ENCODE data around the gene TRDMT1. TPM values are rescaled to one million over a fixed set of nuclear protein-coding genes. Genes with fewer than 3 reads are reported as not detected.

Gene TRDMT1
- total and polyA plus RNA-seq, 10 donors = 1.6 to 40.0 (median 12.0) TPM

DNA sequence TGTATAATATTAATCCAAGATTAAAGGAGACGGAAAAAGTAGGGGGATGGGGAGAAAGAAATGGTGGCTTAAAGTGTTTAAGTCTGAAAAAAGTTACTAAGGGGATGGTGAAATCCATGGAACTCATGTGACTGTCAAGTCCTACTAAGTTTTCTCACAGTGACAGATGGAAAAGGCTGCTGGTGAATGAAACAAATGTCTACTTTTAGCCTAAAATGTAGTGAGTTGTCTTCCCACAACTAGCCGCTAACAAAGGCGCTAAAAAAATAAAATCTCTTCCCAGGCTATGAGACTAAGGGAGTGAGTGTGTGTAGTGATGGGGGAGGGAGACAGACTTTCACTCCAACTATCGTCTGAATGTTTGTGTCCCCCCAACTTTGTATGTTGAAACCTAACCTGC lies 39.1 kb upstream of the TRDMT1 start:
- 90 to 93% (median 92%) methylated on average over 4 of the region's 4 CpGs for WGBS, 5 donors
- no peak overlapping the region for H3K4me3 ChIP-seq

DNA sequence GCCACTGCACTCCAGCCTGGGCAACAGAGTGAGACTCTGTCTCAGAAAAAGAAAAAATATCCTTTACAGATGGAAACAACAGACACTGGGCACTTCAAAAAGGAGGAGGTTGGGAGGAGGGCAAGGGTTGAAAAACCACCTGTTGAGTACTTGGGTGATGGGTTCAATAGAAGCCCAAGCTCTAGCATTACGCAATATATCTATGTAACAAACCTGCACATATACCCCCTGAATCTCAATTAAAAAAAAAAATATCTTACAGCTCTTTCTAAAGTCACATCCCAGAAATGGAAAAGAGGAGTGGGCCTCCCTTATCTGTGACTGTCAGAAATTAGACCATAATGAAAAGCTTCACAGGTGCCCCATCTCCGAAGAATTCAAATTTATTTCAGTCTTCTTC lies 38.6 kb upstream of the TRDMT1 start:
- intact Hi-C loops (cut with DNase I; ENCODE audit: low total_unique reads) = no loop called here
- H3K4me1 ChIP-seq = peaks cover 3 to 34% (median 19%) of the 10 kb centered on the region in 6 donors
- no peak overlapping the region for H3K4me3 ChIP-seq
- no peak for DNase-seq
- H3K36me3 ChIP-seq = peaks cover 3 to 39% (median 33%) of the 10 kb centered on the region in 6 donors
- H3K9me3 ChIP-seq = no peaks in the 10 kb centered on the region
- no peaks in the 10 kb centered on the region for H3K27me3 ChIP-seq (replicated peaks in 1 of 7)
- 95 to 99% (median 97%) methylated on average over 2 of the region's 2 CpGs for WGBS, 5 donors
- no peak for TF ChIP-seq POLR2A (IDR thresholded peaks at IDR 0.05)
- no peak for TF ChIP-seq POLR2AphosphoS5 (IDR thresholded peaks at IDR 0.05)
- H3K27ac ChIP-seq = no peak overlapping the region

More for the DNA sequence above, 39.1 kb upstream of the TRDMT1 start:
- intact Hi-C loops (cut with DNase I; ENCODE audit: low total_unique reads) = no loop called here
- Histone ChIP-seq H3K36me3 (peaks cover 0 to 34% (median 28%) of the 10 kb centered on the region in 6 donors), H3K27me3 (replicated peaks in 1 of 7) (no peaks in the 10 kb centered on the region), H3K9me3 (no peaks in the 10 kb centered on the region), H3K27ac (no peak overlapping the region), H3K4me1 (peaks cover 0 to 29% (median 14%) of the 10 kb centered on the region in 6 donors)
- TF ChIP-seq POLR2AphosphoS5 (IDR thresholded peaks at IDR 0.05) = no peak
- no peak for DNase-seq

DNA sequence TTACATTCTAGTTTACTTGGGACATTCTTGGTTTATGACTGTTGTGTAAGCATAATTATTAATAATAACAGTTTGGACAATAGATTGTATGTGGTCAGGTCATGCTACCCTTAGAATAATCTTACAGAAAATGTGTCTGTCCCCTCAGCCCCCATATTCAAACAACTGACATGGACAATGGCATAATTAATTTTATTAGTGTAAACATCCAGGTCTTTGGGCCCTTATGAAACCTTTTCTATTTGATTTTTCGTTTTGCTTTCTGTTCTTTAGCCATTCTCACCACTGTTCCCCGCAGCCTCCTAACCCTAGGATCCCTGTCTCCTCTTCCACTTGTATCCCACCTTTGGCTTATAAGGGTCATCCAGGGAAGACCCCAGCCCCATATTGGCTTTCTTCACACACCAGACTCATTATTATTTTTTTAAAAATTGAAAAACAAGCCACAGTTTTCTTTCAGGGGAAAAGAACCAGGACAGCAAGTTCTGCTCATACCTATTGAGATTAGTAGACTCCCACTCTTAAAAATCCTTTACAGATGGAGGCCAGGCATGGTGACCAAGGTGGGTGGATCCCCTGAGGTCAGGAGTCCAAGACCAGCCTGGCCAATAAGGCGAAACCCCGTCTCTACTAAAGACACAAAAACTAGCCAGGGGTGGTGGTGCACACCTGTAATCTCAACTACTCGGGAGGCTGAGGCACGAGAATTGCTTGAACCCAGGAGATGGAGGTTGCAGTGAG lies 38.0 kb upstream of the TRDMT1 start:
- Histone ChIP-seq H3K9me3 (no peaks in the 10 kb centered on the region), H3K4me1 (peaks cover 3 to 40% (median 25%) of the 10 kb centered on the region in 6 donors), H3K4me3 (no peak overlapping the region), H3K36me3 (peaks cover 9 to 45% (median 39%) of the 10 kb centered on the region in 6 donors), H3K27ac (peak overlapping the region in 5 of 8 donors; percentile 16 to 53 (median 36)), H3K27me3 (replicated peaks in 1 of 7) (no peaks in the 10 kb centered on the region)
- no peak for DNase-seq
- WGBS, 5 donors = 91 to 94% (median 94%) methylated on average over 6 of the region's 6 CpGs
- TF ChIP-seq, protein P1, sequence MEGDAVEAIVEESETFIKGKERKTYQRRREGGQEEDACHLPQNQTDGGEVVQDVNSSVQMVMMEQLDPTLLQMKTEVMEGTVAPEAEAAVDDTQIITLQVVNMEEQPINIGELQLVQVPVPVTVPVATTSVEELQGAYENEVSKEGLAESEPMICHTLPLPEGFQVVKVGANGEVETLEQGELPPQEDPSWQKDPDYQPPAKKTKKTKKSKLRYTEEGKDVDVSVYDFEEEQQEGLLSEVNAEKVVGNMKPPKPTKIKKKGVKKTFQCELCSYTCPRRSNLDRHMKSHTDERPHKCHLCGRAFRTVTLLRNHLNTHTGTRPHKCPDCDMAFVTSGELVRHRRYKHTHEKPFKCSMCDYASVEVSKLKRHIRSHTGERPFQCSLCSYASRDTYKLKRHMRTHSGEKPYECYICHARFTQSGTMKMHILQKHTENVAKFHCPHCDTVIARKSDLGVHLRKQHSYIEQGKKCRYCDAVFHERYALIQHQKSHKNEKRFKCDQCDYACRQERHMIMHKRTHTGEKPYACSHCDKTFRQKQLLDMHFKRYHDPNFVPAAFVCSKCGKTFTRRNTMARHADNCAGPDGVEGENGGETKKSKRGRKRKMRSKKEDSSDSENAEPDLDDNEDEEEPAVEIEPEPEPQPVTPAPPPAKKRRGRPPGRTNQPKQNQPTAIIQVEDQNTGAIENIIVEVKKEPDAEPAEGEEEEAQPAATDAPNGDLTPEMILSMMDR (IDR thresholded peaks at IDR 0.05 in 8 of 11, conservative IDR thresholded peaks at IDR 0.05 in 3 of 11) = no peak
- TF ChIP-seq POLR2AphosphoS5 (IDR thresholded peaks at IDR 0.05) = peak in 1 of 3 donors; percentile 11
- no peak for TF ChIP-seq POLR2A (IDR thresholded peaks at IDR 0.05)
- intact Hi-C loops (cut with DNase I; ENCODE audit: low total_unique reads) = no loop called here

DNA sequence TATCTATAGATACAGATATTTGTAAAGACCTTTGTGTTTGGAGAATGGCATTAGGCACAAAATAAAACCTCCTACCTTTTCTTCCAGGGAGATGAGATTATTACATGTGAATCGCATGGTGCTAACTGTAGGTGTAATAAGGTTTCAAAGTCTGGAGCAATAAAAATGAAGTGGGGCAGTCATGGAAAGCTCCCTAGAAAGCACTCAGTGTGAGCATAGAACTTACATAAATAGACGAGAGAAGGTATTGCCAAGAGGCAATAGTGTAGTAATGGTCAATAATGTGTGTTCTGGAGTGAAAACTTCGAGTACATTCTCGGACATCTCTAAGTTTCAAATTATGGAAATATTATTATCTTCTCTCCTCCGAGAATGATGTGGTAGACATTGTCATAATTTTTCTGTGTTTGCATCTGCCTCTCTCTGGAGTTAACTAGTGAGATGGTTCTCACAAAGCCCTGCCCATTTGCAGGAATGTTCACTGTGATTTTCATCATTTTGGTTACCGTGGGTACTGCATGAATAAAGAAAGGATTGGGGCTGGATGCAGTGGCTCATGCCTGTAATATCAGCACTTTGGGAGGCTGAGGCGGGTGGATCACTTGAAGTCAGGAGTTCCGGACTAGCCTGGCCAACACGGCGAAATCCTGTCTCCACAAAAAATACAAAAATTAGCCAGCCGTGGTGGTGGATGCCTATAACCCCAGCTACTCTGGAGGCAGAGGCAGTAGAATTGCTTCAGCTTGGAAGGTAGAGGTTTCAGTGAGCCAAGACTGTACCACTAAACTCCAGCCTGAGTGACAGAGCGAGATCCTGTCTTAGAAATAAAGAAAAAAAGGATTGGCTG lies 37.2 kb upstream of the TRDMT1 start:
- intact Hi-C loops (cut with DNase I; ENCODE audit: low total_unique reads) = no loop called here
- Histone ChIP-seq H3K27me3 (replicated peaks in 1 of 7) (no peaks in the 10 kb centered on the region), H3K9me3 (no peaks in the 10 kb centered on the region), H3K4me3 (no peak overlapping the region), H3K4me1 (peaks cover 3 to 48% (median 34%) of the 10 kb centered on the region in 6 donors), H3K27ac (peak overlapping the region in 5 of 8 donors; percentile 16 to 53 (median 36)), H3K36me3 (peaks cover 16 to 53% (median 48%) of the 10 kb centered on the region in 6 donors)
- peak in 1 of 3 donors; percentile 54 for TF ChIP-seq POLR2AphosphoS5 (IDR thresholded peaks at IDR 0.05)
- TF ChIP-seq, protein P1 (IDR thresholded peaks at IDR 0.05 in 8 of 11, conservative IDR thresholded peaks at IDR 0.05 in 3 of 11) = no peak
- WGBS, 5 donors = 67 to 83% (median 72%) methylated on average over 12 of the region's 12 CpGs
- DNase-seq = no peak
